Measurements from ENCODE around the gene COL25A1.

DNA sequence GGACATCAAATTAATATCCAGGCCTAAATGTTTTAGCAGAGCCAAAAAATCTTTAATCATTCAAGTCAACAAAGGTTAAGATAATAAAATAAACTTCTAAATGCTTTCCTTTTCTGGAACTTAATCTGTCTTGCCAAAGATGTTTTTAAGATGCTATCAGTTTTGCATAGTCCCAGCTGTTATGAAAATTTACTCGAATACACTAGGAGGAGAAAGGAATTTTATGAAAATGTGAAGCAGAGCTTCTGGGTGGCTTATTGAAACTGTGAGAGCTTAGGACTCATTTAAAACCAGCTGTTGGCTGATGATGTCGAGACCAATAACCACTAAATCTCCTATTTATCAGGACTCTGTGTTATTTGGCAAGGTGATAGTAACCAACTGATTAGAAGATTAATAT is 337.4 kb downstream of the COL25A1 start:
- TF ChIP-seq, protein P1, sequence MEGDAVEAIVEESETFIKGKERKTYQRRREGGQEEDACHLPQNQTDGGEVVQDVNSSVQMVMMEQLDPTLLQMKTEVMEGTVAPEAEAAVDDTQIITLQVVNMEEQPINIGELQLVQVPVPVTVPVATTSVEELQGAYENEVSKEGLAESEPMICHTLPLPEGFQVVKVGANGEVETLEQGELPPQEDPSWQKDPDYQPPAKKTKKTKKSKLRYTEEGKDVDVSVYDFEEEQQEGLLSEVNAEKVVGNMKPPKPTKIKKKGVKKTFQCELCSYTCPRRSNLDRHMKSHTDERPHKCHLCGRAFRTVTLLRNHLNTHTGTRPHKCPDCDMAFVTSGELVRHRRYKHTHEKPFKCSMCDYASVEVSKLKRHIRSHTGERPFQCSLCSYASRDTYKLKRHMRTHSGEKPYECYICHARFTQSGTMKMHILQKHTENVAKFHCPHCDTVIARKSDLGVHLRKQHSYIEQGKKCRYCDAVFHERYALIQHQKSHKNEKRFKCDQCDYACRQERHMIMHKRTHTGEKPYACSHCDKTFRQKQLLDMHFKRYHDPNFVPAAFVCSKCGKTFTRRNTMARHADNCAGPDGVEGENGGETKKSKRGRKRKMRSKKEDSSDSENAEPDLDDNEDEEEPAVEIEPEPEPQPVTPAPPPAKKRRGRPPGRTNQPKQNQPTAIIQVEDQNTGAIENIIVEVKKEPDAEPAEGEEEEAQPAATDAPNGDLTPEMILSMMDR (IDR thresholded peaks at IDR 0.05) = no peak
- no peak for TF ChIP-seq POLR2A (IDR thresholded peaks at IDR 0.05)
